GM21737 (cell line): Measurements from ENCODE around the gene KDM8.
A peak's percentile ranks its signal among the peaks of the same experiment; 100 is the strongest.
"Not testable (repeated sequence)": the region's sequence is repeated elsewhere in the genome, so short reads cannot be mapped to it uniquely, and the experiment has no call there.

Experiments used
- ATAC-seq: cut with Tn5 transposase; IDR thresholded peaks from one replicate; pipeline ENCODE4 v1.9.1; 2021; ENCODE audit warnings: mild to moderate bottlenecking, moderate library complexity; ENCODE audit not compliant: unreplicated experiment

Gene KDM8

GRCh38 chr16:27240948-27241531 is 37.7 kb downstream of the KDM8 start:
- ATAC-seq: no peak

- ATAC-seq: no peak
Observed at GRCh38 chr16:27241658-27242057, 38.3 kb downstream of the KDM8 start.

- ATAC-seq: no peak
Observed at GRCh38 chr16:27242398-27242797, 39.1 kb downstream of the KDM8 start.

GRCh38 chr16:27242868-27243590 is 39.7 kb downstream of the KDM8 start:
- no peak for ATAC-seq

GRCh38 chr16:27243725-27244362 is 40.5 kb downstream of the KDM8 start:
- no peak for ATAC-seq

GRCh38 chr16:27244363-27244755 is 41.0 kb downstream of the KDM8 start:
- ATAC-seq: no peak

GRCh38 chr16:27245276-27246172 is 42.2 kb downstream of the KDM8 start:
- ATAC-seq: no peak

- no peak for ATAC-seq
Observed at GRCh38 chr16:27246439-27246838, 43.1 kb downstream of the KDM8 start.

- not testable (repeated sequence) for ATAC-seq
Observed at GRCh38 chr16:27247076-27247475, 43.8 kb downstream of the KDM8 start.

GRCh38 chr16:27248036-27248435 is 44.7 kb downstream of the KDM8 start:
- no peak for ATAC-seq

GRCh38 chr16:27248886-27249285 is 45.6 kb downstream of the KDM8 start:
- not testable (repeated sequence) for ATAC-seq

- ATAC-seq: no peak
Observed at GRCh38 chr16:27251541-27252205, 48.3 kb downstream of the KDM8 start.

GRCh38 chr16:27252206-27252585 is 48.9 kb downstream of the KDM8 start:
- ATAC-seq: no peak

- ATAC-seq: no peak
Observed at GRCh38 chr16:27253526-27253930, 50.2 kb downstream of the KDM8 start.

- peak; percentile 55 for ATAC-seq
Observed at GRCh38 chr16:27254262-27254811, 51.0 kb downstream of the KDM8 start.

- no peak for ATAC-seq
Observed at GRCh38 chr16:27256861-27257260, 53.5 kb downstream of the KDM8 start.

GRCh38 chr16:27257271-27257670 is 53.9 kb downstream of the KDM8 start:
- no peak for ATAC-seq

- ATAC-seq: no peak
Observed at GRCh38 chr16:27258241-27258734, 55.0 kb downstream of the KDM8 start.

GRCh38 chr16:27259710-27260109 is 56.4 kb downstream of the KDM8 start:
- ATAC-seq: no peak

GRCh38 chr16:27262904-27263423 is 59.6 kb downstream of the KDM8 start:
- not testable (repeated sequence) for ATAC-seq
